GM19467 (cell line): Measurements from ENCODE around the gene RAB11B.
"Not testable (repeated sequence)": the region's sequence is repeated elsewhere in the genome, so short reads cannot be mapped to it uniquely, and the experiment has no call there.

Source experiments
- ATAC-seq: cut with Tn5 transposase; IDR thresholded peaks from one replicate; pipeline ENCODE4 v1.9.1; 2021; ENCODE audit warnings: mild to moderate bottlenecking, moderate library complexity; ENCODE audit not compliant: unreplicated experiment

RAB11B gene

GRCh38 chr19:8370176-8371010 is 19.8 kb upstream of the RAB11B start:
- ATAC-seq = no peak

GRCh38 chr19:8371011-8371804 is 19.0 kb upstream of the RAB11B start:
- ATAC-seq = no peak

GRCh38 chr19:8373867-8374813 is 16.0 kb upstream of the RAB11B start:
- ATAC-seq = no peak

- ATAC-seq = not testable (repeated sequence)
Observed at GRCh38 chr19:8375766-8376165, 14.4 kb upstream of the RAB11B start.

GRCh38 chr19:8376373-8376974 is 13.7 kb upstream of the RAB11B start:
- not testable (repeated sequence) for ATAC-seq

- no peak for ATAC-seq
Observed at GRCh38 chr19:8377598-8377997, 12.6 kb upstream of the RAB11B start.

GRCh38 chr19:8379156-8379891 is 10.8 kb upstream of the RAB11B start:
- ATAC-seq = not testable (repeated sequence)

GRCh38 chr19:8384569-8384968 is 5.6 kb upstream of the RAB11B start:
- not testable (repeated sequence) for ATAC-seq

- ATAC-seq = not testable (repeated sequence)
Observed at GRCh38 chr19:8385103-8385502, 5.1 kb upstream of the RAB11B start.

- ATAC-seq = not testable (repeated sequence)
Observed at GRCh38 chr19:8385566-8385965, 4.6 kb upstream of the RAB11B start.

GRCh38 chr19:8386419-8386818 is 3.7 kb upstream of the RAB11B start:
- ATAC-seq = not testable (repeated sequence)

- no peak for ATAC-seq
Observed at GRCh38 chr19:8386990-8387389, 3.2 kb upstream of the RAB11B start.

- ATAC-seq = no peak
Observed at GRCh38 chr19:8387688-8388611, 2.2 kb upstream of the RAB11B start.

- no peak for ATAC-seq
Observed at GRCh38 chr19:8388612-8388958, 1.6 kb upstream of the RAB11B start.

- peak; percentile 30 for ATAC-seq
Observed at GRCh38 chr19:8390617-8390981, 439 bp downstream of the RAB11B start.

- no peak for ATAC-seq
Observed at GRCh38 chr19:8391198-8392016, 1.2 kb downstream of the RAB11B start.

- ATAC-seq = no peak
Observed at GRCh38 chr19:8392017-8392591, 1.9 kb downstream of the RAB11B start.
